Kidney tubule cell (primary cell): Measurements from ENCODE around the gene OR52M1.

Experiments
- DNase-seq: peaks from one replicate; pipeline ENCODE4 v3.0.0-alpha.2; 2018; ENCODE audit warnings: low spot score

The OR52M1 gene

GRCh38 chr11:4569075-4569474 lies 24.1 kb downstream of the OR52M1 start:
- DNase-seq = no peak

DNA sequence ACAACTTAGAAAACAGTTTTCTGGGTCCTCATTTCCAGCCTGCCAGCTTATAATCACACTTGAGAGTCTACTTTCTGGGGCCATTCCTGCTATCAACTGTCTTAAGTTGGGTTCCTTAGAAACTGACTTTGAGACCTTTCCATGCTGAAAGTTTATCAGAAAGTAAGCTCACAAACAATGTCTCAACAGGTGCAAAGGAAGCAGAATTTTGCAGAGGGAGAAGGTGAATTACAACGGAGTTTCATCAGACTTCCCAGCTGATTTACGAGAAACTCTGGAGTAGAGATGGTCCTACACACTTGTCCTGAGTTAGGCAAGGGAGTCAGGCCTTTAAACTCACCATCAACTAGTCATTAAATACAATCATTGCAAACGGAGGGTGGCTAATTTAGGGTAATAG lies 31.9 kb downstream of the OR52M1 start:
- no peak for DNase-seq

DNA sequence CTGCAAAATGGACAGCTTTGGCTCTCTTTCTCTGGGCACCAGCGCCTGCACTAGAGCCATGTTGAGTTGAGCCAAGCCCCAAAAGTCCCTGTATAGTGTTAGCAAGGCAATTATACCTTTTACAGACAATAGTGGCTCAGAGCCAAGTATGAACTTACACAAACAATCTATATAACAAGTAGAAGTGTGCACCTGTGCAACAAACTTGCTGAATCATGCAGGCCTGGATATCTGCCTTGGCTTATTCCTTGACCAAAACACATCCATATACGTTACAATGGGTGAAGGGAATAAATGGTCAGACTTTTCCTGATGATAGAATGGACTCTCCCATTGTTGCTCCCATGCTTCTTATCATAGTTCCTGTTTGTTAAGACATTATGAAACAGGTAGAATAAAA lies 32.8 kb downstream of the OR52M1 start:
- DNase-seq = no peak

GRCh38 chr11:4578624-4579023 lies 33.6 kb downstream of the OR52M1 start:
- no peak for DNase-seq

DNA sequence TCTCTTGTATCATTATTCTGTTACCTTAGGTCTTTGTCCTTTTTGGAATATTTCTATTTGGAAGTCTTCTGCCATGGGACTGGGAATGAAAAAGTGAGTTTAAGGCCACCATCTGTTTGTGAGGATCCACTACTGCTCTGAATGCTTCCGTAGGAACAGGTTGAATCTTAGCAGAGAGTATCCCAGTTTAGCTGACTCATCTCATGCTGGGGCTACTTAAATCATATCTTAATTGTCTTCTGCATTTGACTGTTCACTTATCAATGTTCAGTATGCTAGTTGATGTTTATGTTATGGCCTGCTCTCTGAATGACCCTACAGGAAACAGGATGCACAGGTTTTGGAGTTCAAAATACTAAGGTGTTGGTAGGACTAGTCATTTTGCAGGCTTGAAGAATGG lies 35.1 kb downstream of the OR52M1 start:
- no peak for DNase-seq

DNA sequence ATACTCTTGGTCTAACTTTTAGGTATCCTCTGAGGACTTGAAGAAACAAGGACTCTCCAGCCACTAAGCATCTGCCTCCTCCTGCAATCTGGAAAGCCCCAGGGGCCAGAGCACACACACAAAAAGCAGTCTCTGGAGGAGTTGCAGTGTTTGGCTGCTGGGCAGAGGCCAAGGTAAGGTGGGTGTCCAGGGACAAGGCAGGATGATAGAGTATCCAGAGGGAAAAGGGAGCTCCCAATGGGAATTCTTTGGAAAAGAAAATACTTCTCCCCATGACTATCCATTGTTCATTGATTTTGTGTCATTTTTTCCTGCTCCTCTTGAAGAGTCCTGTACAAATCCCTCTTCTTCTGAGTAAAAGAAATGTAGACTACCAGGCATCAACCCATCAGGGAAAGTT lies 36.5 kb downstream of the OR52M1 start, which contains the start of gene OR52I2:
Gene OR52I2 (plus strand): TSS at position 301 of the 400 bp plus-strand sequence.
- DNase-seq = no peak

GRCh38 chr11:4589017-4589416 lies 44.0 kb downstream of the OR52M1 start:
- DNase-seq = no peak

DNA sequence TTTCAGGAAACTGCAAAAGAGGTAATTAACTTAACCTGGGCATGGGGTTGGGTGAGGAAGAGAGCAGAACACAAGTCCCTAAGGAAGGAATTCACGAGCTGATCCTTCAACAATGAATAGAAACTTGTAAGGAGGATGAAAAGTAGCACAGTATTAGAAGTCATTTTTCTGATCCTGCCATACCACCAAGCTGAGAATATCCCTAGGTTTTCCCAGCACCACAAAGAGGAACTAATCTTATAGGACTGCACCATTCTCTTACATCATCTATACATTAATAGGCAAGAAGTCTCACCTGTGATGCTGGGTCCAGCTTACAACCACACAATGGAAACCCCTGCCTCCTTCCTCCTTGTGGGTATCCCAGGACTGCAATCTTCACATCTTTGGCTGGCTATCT lies 48.7 kb downstream of the OR52M1 start, which contains the start of gene OR52I1:
Gene OR52I1 (plus strand): TSS at position 301 of the 400 bp plus-strand sequence. CDS start 0 bp downstream, at position 301.
- no peak for DNase-seq
